Pons (tissue), 1 donor: ENCODE results near the gene JPH4.
"Not testable (repeated sequence)": the region's sequence is repeated elsewhere in the genome, so short reads cannot be mapped to it uniquely, and the experiment has no call there.

Experiments used
- DNase-seq: peaks from one replicate; pipeline ENCODE4 v3.0.0-alpha.2; 2016; ENCODE audit warnings: low spot score

JPH4 gene

DNA sequence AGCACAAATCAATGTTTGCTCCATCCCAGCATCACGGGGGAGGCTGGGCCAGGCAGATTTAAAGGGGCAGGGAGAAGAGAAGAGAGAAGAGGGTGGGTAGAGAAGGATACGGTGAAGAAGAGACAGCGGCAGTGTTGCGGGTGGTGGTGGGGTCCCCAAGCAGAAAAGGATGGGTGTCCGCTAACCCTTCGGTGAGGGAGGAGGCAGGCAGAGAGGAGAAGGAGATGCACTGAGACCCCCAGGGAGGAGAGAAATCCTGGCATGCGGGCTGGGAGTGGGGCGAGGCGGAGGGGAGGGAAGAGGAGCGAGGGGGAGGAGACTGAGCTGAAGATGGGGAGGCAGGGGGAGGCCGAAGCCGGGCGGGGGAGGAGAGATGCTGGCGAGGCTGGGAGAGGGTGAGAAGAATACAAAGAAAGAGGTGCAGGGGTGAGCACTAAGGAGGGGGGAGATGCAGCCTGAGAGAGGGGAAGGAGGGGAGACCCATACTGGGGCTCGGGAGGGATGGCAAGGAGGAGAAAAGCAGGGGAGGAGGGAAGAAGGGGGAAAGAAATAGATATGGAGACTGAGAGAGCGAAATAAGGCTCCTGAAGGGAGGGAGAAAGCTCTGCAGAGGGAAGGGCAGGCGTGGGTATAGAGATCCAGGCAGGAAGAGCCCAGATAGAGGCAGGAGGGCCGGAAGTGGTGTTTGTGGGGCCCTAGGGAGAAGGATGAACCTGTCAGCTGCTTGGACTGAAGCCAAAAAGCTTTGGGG, at the start of gene JPH4:
JPH4 (minus strand) TSS at position 231 of the 751 bp plus-strand sequence. CDS start 1,337 bp downstream, outside the sequence.
- DNase-seq: no peak

DNA sequence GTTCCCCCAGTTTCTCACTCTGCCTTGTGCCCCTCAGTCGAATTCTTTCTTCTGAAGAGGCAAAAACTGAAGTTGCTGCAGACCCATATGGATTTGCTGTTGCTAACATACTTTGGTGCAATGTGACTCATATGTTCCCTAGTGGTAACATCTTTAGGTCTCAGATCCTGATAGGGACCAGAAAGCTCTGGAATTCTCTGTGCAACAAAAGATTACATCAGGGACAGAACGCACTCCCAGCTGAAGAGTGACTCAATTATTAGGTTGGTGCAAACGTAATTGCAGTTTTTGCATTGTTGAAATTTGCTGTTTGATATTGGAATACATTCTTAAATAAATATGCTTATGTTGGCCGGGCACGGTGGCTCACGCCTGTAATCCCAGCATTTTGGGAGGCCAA, 49.4 kb upstream of the JPH4 start:
- no peak for DNase-seq

DNA sequence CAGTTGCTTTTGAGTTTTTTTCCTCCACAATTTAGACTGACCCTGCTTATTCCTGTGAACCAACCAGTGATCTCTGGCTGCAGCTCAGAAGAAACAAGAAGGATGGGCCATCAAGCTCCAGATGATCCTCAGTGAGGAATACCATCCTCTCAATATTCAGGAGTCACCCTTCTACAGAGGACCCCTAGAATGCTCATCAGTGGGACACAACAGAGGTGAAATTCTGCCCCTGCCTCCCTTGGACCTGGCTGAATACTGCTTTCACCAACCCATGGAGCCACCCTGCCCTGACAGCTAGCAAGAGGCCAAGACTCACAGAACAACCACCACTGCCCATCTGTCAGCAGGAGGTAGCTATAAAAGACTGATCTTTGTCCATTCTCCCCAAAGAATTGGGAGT, 48.4 kb upstream of the JPH4 start:
- DNase-seq: no peak

DNA sequence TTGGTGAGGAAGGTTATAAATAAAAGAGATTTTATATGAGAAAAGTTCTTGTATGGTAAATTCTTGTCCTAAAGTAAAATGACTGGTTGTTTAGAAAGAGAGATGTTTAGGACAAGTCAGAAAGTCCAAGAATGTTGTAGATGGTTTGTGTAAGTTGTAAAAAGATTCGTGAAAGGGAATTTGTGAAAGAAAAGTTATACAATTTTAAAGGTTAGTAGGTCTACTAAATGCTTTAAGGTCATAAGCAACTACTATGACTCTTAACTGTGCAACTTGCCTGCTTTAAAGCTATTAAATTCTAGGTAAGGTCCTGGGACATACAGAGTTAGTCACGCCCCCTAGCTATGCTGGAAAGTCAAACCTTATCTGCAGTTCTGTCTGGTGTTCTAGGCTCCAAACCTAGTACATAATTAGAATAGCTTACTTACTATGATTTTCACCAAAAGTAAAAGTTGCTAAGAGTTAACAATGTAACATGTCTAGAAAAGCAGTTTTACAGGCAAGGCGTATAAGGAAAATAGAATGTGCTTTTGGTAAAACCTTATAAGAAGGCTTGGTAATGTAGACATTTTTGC, 46.3 kb upstream of the JPH4 start:
- no peak for DNase-seq

DNA sequence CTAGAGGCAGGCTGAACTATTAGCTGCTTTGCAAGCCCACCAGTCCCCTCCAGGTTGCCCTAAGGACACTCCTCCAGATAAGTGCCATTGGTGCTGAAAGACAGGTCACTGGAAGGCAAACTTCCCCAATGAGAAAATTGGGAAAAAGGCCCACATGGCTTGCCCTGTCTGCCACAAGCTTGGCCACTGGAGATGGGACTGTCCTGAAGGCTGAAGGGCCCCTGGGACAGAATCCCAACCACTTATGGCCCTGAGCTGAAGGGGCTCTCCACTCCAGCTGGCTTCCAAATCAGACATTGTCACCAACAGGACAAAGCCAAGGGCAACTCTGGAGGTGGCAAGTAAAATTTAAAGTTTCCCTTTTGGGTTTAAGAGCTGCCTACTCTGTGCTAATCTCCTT, 45.4 kb upstream of the JPH4 start:
- no peak for DNase-seq

DNA sequence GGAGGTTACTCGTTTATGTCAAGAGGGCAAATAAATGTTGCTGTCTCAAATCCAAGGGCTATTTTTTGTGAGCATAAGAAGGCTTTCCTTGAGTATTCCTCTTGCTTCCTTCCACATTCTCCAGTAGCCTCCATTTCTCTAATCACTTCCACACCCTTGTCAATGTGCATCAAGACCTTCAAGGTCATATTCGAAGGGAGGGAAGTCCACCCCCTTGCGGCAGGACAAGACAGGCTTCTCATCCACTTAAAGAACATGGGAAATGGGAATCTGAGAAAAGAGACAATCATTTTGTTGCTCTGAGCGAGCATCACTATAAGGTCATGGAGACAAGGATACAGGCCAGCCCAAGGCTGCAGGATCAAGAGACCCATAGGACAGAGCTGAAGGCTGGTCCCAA, 44.4 kb upstream of the JPH4 start:
- DNase-seq: no peak

DNA sequence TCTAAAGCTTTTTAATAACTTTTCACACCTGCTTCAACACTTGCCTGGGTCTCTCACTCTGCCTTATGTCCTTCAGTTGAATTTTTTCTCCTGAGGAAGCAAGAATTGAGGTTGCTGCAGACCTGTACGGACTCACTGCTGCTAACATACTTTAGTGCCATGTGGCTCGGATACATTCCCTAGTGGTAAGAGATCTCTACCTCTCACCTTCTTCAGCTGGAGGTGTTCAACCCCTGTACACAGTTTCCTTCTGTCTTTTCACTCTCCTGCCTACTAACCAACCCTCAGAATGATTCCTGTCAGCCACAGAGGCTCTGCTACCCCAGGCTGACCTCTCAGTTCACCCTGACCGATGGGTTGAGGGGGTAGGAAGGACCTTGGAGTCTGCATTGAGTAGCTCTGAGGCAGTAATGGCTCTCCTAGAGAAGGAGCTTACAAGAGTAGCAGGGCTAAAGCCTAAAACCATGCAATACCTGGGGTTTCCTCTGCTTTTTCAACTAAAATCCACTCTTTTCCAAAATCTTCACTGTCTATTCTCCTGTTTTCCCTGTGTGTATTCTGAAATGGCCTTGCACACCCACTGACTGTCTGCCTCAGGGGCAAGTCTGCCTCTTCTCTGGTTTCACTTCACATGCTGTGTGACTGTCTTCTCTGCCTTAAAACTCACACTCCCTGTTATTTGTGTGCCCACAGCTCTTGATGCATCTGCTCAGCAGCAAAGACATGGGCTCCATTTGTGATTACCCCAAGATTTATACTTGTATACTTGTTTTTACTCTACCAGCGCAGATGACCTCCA, 43.5 kb upstream of the JPH4 start:
- DNase-seq: no peak

DNA sequence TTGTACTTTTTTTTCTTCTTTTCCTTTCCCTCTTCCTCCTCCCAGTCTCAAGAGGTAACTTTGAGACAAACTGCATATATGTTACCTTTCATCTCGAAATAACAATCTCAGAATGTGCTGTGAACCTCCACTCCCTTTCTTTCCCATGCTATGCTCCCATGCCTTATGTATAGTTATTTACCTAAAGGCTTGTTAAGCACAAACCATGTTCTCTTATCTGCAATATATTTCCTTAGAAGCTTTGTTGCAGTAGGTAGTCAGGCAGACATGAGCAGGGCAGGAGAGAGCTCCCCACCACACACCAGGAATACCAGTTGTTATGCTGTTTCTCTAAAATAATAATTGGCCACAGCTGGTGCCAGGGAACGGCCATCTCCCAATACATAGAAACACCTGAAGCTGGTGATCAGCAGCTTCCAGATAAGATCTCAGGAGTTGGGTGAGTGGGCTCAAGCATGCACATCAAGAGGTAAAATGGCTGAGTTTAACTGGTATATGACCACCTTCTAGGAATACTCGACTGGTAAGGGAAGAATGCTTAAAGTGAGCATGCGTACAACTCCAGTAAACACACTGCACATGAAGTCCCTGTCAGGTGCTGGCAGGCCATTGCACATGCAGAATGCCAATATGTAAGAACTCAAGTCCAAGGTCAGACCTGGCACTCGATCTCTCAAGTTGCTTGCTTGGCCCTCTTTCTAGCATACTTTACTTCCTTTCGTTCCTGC, 42.8 kb upstream of the JPH4 start:
- no peak for DNase-seq

DNA sequence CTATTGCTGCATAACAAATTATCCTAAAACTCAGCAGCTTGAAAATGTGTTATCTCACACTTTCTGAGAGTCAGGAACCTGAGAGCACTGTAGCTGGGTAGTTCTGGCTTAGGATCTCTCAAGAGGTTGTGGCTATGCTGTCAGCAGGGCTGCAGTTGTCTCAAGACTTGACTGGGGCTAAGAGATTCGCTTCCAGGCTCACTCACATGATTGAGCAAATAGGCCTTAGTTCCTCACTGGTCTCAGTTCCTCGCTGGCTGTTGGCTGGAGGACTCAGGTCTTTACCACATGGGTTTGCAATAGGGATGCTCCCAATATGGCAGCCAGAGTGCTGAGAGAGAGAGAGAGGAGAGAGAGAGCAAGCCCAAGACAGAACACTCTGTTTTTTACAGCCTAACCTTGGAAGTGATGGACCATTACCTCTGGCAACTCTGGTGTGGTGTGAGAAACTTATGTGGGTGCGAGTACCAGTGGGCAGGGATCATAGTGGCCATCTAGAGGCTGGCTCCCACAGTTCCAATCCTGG, 41.6 kb upstream of the JPH4 start:
- DNase-seq: no peak

DNA sequence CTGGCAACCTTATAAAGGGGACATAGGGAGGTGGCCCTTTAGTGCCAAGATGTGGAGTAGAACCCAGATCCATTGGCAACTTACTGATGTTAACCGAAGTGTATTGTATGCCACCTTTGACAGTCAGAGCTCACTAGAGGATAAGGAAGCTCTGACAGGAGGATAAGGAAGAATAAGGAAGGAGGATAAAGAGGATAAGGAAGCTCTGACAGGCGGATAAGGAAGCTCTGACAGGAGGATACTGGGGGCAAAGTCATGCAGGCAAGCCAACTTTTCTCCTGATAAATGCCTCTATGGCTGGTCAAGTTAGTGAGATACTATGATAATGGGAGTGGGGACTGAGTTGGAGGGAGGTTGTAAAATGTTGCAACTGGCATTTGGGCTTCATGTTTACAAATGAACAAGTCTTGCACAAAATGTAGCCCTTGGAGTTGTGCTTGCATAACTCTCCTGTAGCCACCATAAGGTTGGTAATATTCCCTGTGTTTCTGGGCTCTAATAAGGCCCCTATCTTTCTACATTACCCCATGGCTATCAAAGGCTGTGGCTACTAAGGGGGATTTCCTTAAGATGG, 39.9 kb upstream of the JPH4 start:
- DNase-seq: no peak

DNA sequence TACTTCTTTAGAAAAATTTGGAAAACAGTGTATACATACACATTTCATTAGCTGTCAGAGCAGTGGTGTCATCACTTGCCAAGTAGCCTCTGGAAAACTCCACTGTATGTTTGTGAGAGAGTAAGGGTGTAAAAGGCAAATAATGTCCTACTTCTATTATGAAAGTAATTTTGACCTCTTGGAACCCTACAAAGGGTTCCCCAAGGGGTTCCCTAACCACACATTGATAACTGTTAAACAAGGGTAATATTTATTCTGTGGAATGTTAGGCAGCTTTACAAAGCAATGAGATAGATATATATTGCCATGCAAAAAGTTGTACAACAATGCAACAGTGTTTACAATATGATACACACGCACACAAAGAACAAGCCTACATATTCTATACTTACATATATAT, 38.9 kb upstream of the JPH4 start:
- DNase-seq: no peak

DNA sequence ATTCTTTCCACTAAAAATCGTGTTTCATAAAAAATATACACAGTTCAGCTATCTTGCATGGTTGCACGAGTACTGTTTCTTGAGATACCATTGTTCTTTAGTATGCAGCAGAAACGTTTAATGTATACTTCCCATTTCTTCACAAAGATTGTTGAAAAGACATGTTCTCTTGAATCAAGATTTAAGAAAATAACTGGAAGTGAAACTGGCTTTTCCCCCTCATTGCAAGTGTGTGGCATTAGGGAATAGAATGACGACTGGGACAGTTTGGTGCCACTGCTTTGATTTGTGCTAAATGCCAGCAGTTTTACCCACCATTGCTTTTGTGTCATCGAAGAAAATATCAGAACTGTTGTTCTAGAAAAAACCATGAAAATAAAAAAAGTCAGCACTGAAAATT, 37.3 kb upstream of the JPH4 start:
- peak; percentile 39 for DNase-seq

DNA sequence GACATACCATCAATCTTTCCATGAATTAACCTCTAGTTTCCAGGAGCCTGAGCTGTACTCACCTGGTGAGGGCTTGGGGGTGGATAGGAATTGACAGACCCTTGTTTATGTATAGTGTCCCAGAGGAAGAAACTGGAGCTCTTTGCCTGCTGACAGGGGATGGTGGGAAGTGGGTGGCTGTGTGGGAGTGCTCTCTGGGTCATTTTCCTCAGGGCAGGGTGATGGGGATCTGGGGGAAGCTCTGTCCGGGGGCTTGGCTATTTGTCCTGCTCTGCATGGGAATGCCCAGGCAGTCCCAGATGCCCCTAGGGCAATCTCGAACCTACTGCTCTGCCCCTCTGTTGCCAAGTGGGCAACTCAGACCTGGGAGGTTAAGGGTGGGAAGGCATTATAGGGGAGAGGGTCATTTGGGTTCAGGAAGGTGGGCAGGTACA, 35.8 kb upstream of the JPH4 start:
- no peak for DNase-seq

DNA sequence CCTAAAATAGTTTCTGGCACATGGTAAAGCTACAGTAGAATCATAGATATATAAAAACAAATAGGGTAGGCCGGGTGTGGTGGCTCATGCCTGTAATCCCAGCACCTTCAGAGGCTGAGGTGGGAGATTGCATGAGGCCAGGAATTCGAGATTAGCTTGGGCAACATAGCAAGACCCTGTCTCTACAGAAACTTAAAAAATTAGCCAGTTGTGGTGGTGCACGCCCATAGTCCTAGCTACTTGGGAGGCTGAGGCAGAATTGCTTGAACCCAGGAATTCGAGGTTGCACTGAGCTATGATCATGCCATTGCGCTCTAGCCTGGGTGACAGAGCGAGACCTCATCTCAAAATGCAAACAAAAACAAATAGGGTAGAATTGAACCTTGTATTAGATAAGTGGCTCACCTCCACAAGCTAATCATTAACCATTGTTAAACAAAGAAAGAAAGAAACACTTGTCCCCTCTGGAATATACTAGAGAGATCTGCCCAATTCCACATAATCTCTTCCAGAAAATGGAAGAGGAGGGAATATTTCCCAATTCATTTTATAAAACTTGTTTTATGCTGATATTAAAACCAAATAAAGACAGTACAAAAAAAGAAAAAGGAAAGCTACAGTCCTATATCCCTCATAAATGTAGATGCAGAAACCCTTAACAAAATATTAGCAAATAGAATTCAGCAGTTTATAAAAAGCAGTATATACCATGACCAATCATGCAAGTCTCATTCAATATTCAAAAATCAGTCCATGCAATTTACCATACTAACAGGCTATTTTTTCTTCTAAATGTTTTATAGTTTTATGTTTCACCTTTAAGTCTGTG, 34.9 kb upstream of the JPH4 start:
- DNase-seq: no peak

DNA sequence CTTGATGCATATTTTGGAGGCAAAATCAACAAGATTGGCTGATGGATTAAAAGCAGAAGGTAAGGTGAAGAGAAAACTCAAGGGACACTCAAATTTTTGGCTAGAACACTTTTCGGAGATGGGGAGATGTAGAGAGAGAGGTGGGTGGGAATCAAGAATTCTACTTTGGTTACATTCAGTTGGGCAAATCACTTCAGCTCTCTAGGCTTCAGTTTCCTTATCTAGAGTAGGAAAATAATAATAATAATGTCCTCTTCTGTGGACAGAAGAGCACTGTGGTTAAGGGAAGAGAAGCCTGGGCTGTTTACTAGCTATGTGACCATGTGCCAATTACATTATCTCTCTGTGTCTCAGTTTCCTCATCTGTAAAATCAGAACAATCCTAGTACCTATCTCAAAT, 34.2 kb upstream of the JPH4 start:
- no peak for DNase-seq

DNA sequence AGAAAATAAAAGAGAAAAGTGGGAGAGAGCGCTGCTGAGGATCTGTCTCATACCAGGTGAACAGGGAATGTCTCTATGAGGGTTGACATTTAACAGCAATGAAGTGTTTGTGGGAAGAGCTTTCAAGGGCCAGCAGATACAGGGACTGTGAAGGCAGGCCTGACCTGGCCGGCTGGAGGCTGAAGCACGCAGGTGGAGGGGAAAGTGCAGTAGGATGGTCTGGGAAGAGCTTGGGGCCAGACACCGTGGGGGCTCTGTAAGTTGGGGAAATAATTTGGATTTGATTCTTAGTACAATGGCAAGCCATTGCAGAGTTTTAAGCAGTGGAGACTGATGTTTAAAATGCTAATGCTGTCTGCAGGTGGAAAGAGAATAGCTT, 33.8 kb upstream of the JPH4 start:
- no peak for DNase-seq

DNA sequence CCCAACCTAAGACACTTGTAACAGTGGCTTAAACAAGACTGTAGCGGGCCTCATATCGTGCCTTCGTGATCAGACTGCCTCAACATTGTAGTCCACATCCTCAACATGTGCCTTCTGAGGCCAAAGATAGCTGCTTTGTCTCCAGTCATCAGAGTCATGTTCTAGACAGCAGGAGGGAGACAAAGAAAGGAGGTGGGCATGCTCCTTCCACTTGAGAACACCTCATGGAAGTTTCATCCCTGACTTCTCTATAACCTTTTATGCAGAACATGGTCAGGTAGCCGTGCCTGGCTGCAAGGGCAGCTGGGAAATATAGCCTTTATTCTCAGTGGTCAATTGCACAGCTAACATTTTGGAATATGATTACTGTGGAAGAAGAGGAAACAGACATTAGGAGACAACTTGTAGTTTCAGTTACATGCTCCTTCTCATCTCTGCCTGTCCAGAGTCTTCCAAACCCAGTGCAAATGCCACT, 32.3 kb upstream of the JPH4 start:
- DNase-seq: no peak

DNA sequence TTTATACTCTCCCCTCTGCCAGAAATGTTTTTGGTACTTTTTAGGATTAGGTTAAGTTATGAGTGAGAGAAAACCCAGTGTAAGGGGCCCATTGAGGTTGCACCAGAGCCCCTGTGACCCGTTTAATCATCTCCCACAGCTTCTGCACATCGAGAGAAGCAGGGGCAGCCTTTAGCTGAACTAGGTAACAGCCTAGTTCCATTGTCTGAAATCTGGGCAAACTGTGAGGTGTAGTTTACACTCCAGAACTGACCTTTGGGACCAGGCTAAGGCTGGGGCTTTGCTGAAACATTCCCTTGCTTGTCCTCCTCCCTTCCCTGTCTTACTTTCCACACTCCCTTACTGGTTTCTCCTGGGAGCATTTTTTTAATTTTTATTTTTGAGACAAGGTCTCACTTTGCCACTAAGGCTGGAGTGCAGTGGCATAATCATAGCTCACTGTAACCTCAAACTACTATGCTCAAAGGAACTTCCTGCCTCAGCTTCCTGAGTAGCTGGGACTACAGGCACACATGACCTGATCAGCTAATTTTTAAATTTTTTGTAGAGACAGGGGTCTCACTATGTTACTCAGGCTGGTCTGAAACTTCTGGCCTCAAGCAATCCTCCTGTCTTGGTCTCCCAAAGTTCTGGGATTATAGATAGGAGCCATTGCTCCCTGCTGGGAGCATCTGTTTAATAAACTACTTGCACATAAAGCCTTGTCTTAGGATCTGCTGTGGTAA, 31.7 kb upstream of the JPH4 start:
- DNase-seq: no peak

DNA sequence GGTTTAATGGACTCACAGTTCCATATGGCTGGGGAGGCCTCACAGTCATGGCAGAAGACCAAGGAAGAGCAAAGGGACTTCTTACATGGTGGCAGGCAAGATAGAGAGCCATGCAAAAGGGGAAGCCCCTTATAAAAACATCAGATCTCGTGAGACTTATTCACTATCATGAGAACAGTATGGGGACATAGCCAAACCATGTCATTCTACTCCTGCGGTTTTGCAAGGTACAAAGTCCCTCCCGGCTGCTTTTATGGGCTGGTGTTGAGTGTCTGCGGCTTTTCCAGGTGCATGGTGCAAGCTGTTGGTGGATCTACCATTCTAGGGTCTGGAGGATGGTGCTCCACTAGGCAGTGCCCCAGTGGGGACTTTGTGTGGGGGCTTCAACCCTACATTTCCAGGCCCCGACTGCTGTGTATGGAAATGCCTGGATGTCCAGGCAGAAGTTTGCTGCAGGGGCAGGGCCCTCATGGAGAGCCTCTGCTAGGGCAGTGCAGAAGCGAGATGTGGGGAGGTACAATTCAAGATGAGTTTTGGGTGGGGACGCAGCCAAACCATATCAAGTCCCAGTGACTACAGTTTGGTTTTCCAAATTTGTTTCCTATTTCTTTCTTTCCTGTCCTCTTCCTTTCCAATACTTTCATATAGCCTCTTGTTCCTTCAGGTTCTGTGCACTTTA, 31.0 kb upstream of the JPH4 start:
- not testable (repeated sequence) for DNase-seq

DNA sequence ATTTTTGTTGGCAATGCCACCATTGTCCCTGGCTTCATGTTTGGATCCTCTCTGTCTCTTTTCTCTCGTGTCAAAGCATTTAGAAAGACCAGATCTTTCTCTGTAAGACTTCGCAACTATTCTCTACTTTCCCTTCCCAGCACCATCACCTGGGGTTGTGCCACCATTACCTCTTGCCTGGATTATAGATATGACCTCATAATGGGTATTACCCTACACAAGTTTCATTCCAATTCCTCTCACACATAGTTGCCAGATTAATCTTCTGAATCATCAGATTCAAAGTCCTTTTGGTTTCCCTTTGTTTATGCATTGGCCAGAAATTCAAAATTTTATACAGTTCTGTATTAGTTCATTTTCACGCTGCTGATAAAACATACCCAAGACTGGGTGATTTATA, 30.4 kb upstream of the JPH4 start:
- DNase-seq: no peak
